HepG2 (cell line): ENCODE data around the gene HOXC11.

ENCODE experiments used
- ADNP ChIP-seq: sonication (generic); formaldehyde crosslinking; IDR thresholded peaks from 2 replicates; pipeline ENCODE4 v1.4.0; 2020; ENCODE audit warnings: missing genetic modification reagents
- BCL6 ChIP-seq: IDR thresholded peaks from 2 replicates; pipeline ENCODE4 v1.6.1; 2016; ENCODE audit warnings: missing genetic modification reagents, missing compliant biosample characterization
- SP4 ChIP-seq: sonication (generic); formaldehyde crosslinking; IDR thresholded peaks from 2 replicates; pipeline ENCODE4 v1.8.1; 2023; ENCODE audit warnings: mild to moderate bottlenecking, missing genetic modification reagents
- ZNF773 ChIP-seq: sonication (generic); formaldehyde crosslinking; IDR thresholded peaks from 2 replicates; pipeline ENCODE4 v1.4.0; 2020; ENCODE audit warnings: missing genetic modification reagents, borderline replicate concordance

- TF ChIP-seq BCL6 (CRISPR knock-in tag), result no peak
- no peak for TF ChIP-seq ZNF773 (CRISPR knock-in tag)
- no peak for TF ChIP-seq ADNP (CRISPR knock-in tag)
- no peak for TF ChIP-seq SP4 (CRISPR knock-in tag)
Measured at GRCh38 chr12:53990311-53991076, 17.6 kb downstream of the HOXC11 start.
